HG03432 (cell line): ENCODE results near the gene FBXO39.
"Not testable (repeated sequence)": the region's sequence is repeated elsewhere in the genome, so short reads cannot be mapped to it uniquely, and the experiment has no call there.

Source experiments
- ATAC-seq: cut with Tn5 transposase; IDR thresholded peaks from one replicate; pipeline ENCODE4 v1.9.1; 2021; ENCODE audit warnings: mild to moderate bottlenecking, moderate library complexity; ENCODE audit not compliant: unreplicated experiment

FBXO39 gene

GRCh38 chr17:6787081-6787693, 11.2 kb downstream of the FBXO39 start:
- ATAC-seq = no peak

- ATAC-seq = no peak
Measured at GRCh38 chr17:6789146-6789545, 13.1 kb downstream of the FBXO39 start.

GRCh38 chr17:6793748-6794493, 17.9 kb downstream of the FBXO39 start:
- no peak for ATAC-seq

- ATAC-seq = no peak
Measured at GRCh38 chr17:6796017-6796886, 20.2 kb downstream of the FBXO39 start.

GRCh38 chr17:6796887-6797490, 21.0 kb downstream of the FBXO39 start:
- ATAC-seq = no peak

- no peak for ATAC-seq
Measured at GRCh38 chr17:6797718-6798351, 21.8 kb downstream of the FBXO39 start.

GRCh38 chr17:6799738-6800137, 23.7 kb downstream of the FBXO39 start:
- ATAC-seq = no peak

- ATAC-seq = no peak
Measured at GRCh38 chr17:6800422-6801027, 24.5 kb downstream of the FBXO39 start.

- ATAC-seq = no peak
Measured at GRCh38 chr17:6811510-6811909, 35.5 kb downstream of the FBXO39 start.

GRCh38 chr17:6812295-6812694, 36.3 kb downstream of the FBXO39 start:
- ATAC-seq = no peak

- ATAC-seq = no peak
Measured at GRCh38 chr17:6815775-6816174, 39.8 kb downstream of the FBXO39 start.

GRCh38 chr17:6816368-6816767, 40.4 kb downstream of the FBXO39 start:
- not testable (repeated sequence) for ATAC-seq

- no peak for ATAC-seq
Measured at GRCh38 chr17:6818938-6819337, 42.9 kb downstream of the FBXO39 start.

GRCh38 chr17:6823011-6823442, 47.0 kb downstream of the FBXO39 start:
- ATAC-seq = no peak

GRCh38 chr17:6830383-6830986, 54.5 kb downstream of the FBXO39 start:
- no peak for ATAC-seq

- ATAC-seq = no peak
Measured at GRCh38 chr17:6831661-6832263, 55.7 kb downstream of the FBXO39 start, which contains the start of gene TEKT1. Gene TEKT1 (minus strand): TSS chr17:6831729. CDS start chr17:6830376, 1,353 bp downstream.
